HG03045 (cell line): ENCODE measurements around the gene KLHL40.

Source experiments
- ATAC-seq: cut with Tn5 transposase; IDR thresholded peaks from one replicate; pipeline ENCODE4 v1.9.1; 2021; ENCODE audit warnings: mild to moderate bottlenecking, moderate library complexity; ENCODE audit not compliant: unreplicated experiment

Gene KLHL40

GRCh38 chr3:42701371-42702065, 16.2 kb downstream of the KLHL40 start:
- ATAC-seq, result no peak

GRCh38 chr3:42702066-42702951, 17.0 kb downstream of the KLHL40 start, which contains the start of gene HHATL:
Gene HHATL (minus strand): TSS chr3:42702798. CDS start chr3:42700826, 1,972 bp downstream.
- ATAC-seq, result no peak

- ATAC-seq, result no peak
Measured at GRCh38 chr3:42702982-42703694, 17.8 kb downstream of the KLHL40 start.

- no peak for ATAC-seq
Measured at GRCh38 chr3:42703695-42704025, 18.3 kb downstream of the KLHL40 start.

- ATAC-seq, result no peak
Measured at GRCh38 chr3:42704136-42704841, 19.0 kb downstream of the KLHL40 start.

- no peak for ATAC-seq
Measured at GRCh38 chr3:42705058-42705767, 19.9 kb downstream of the KLHL40 start.

- ATAC-seq, result no peak
Measured at GRCh38 chr3:42705962-42706585, 20.7 kb downstream of the KLHL40 start.

GRCh38 chr3:42706721-42707619, 21.6 kb downstream of the KLHL40 start:
- no peak for ATAC-seq

- no peak for ATAC-seq
Measured at GRCh38 chr3:42707620-42708355, 22.5 kb downstream of the KLHL40 start.

GRCh38 chr3:42708611-42709151, 23.3 kb downstream of the KLHL40 start:
- no peak for ATAC-seq

GRCh38 chr3:42709621-42710020, 24.3 kb downstream of the KLHL40 start:
- no peak for ATAC-seq

- ATAC-seq, result no peak
Measured at GRCh38 chr3:42710323-42711021, 25.1 kb downstream of the KLHL40 start.

GRCh38 chr3:42711491-42712343, 26.4 kb downstream of the KLHL40 start:
- no peak for ATAC-seq

GRCh38 chr3:42712344-42712648, 27.0 kb downstream of the KLHL40 start:
- no peak for ATAC-seq

GRCh38 chr3:42712688-42713372, 27.5 kb downstream of the KLHL40 start:
- ATAC-seq, result no peak

GRCh38 chr3:42713747-42714146, 28.4 kb downstream of the KLHL40 start:
- no peak for ATAC-seq
